Cerebellar cortex (tissue), 1 donor: ENCODE data around the gene DCTN3.
A peak's percentile ranks its signal among the peaks of the same experiment; 100 is the strongest.

Source experiments
- DNase-seq: peaks from one replicate; pipeline ENCODE4 v3.0.0-alpha.2; 2015; ENCODE audit warnings: low spot score

Gene DCTN3

DNA sequence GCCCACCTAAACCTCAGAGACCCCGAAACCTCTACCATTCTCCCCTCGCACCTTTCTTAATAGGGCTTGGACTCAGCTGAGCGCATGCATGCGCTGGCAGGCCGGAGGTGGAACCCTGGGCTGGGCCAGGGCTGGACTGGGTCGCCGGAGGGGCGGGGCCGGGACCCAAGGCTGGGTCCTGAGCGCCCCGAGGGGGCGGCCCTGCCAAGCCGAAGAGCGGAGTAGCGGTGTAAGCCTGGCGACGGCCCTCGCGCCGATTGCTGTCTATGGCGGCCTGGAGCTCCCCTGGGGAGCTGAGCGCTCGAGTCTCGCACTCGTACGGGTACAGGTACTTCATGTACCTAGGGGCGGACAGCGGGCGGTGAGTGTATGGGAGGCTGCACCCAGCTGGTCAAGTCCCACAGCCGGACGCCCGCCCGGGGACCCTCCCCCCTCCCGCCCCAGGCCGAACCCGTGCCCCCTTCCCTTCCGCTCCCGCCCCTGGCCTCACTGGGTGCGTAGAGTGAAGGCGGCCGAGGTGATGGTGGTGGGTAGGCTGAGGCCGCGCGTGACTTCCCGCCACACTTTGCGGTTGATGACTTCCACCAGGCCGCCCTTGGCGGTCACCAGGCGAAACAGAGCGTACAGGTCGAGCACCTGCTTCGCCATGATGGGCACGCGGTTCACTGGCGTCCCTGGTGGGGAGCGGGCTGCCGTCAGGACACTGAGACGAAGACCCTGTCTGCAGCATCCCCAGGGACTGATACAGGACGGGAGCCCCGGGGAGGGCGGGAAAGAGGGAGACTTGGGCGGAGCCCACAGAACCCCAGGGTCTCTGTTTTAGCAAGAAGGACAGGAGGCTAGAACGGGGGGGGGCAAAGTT lies 3.3 kb upstream of the DCTN3 start:
- DNase-seq: no peak

DNA sequence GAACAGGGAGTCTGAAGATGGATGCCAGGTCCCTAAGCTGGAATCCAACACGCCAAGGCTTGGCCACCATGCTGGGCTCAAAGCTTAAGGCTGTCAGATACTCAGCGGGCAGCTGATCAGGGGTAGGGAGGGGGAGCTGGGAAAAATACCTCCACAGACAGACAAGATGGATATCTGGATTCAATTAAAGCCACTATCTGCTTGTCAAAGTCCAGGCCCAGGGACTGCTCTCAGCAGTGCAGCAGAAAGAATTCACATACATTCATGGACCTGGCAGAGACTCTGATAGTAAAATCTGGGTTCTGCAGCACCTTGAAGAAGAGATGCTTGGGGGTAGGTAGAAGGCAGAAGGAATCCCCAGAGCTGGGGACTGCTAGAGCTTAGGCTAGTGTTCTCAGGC lies 5.2 kb downstream of the DCTN3 start:
- DNase-seq: no peak

DNA sequence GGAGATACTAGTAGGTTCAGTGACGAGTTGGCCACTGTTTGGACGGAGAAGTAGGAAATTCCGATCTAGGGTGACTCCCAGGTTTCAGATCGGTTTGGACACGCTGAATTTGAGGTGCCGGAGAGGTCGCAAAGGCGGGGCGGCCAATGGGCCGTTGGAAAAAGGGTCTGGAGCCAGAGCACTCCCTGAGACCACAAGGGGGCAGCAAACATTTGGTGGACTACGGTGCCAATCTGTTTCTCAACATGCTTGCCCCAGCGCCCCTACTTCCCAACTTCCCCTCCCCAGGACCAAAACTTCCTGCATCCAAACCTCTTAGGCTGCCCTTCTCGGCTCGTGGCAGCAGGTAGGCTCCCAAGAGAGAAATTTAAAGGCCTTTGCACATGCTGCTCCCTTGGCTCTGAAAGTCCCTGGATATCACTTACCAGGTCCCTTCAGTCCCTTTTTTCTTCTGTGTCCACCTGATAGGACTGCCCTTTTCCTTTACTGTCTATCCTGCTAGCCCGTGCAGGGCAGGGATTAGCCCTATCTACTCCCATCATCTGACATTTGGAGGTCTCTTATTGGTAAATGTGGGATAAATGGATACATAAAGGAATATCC lies 7.4 kb downstream of the DCTN3 start:
- peak; percentile 90 for DNase-seq

DNA sequence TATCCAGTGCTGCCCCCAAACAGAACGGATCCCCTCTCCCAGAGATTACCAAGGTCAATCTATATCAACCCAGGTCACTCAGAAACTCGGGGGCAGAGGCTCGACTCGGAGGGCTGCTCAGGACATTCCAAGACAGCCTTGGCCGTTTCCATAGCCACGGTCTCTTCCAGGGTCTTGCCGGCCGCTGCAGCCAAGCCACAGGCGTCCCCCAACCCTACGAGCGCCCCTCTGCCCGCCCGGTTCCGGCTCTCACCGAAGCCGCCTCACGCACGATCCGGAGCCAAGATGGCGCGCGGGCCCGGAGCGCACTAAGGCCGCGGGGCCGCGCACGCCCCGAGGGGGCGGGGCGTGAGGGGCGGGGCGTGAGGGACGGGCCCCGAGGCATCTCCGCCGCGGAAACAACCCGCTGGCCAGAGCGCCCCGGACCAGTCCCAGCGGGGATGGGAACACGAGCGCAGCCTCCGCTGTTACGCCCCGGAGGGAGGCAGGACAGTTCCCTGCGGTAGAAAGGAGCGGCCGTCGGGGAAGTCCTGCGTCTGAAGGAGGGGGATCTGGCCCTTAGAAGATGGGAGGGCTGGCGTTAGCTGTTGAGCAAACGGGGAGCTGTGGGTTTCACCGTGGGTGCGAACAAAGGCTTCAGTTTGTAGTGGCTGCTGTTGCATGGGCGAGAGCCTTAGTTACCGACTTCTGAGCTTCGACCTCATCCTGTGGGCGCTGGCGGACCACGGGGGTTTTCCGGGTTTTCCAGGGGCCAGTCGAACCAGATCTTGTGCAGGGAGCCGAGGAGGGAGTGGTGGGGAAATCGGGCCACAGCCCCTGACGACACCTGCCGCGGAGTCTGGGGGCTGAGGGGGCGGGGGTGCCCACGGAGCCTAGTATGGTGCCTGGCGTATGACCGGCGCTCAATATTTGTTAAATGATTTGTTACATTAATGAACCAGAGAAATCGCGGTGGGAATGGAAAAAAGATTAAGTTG lies 8.2 kb downstream of the DCTN3 start, which contains the start of gene RPP25L:
Gene RPP25L (minus strand): TSS at position 287 of the 977 bp plus-strand sequence. CDS start 801 bp downstream, outside the sequence.
- peak; percentile 83 for DNase-seq

DNA sequence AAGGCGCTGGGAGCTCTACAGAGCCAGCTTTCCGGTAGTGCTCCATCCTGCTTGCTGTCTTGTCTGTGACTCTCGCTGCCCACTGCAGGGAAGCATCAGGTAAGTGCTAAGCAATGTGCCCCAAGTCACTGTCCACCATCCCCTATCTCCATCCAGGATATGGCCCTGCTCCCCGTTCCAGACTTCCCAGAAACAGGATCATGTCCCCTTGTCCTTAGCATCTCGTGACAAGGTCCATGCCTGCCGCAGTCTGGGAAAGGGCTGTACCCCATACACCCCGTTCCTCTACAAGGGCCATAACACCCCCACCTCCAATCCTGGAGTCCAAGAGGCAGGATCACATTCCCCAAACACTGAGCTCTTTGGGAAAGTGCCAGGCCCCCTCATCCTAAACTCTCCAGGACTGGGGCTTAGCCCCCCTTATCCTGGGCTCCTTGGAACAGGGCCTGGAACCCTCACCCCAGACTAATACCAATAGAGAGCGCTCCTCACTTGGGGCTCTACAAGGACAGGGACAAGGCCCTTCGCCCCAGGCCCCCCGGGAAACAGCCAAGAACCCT lies 9.0 kb downstream of the DCTN3 start:
- peak; percentile 67 for DNase-seq

DNA sequence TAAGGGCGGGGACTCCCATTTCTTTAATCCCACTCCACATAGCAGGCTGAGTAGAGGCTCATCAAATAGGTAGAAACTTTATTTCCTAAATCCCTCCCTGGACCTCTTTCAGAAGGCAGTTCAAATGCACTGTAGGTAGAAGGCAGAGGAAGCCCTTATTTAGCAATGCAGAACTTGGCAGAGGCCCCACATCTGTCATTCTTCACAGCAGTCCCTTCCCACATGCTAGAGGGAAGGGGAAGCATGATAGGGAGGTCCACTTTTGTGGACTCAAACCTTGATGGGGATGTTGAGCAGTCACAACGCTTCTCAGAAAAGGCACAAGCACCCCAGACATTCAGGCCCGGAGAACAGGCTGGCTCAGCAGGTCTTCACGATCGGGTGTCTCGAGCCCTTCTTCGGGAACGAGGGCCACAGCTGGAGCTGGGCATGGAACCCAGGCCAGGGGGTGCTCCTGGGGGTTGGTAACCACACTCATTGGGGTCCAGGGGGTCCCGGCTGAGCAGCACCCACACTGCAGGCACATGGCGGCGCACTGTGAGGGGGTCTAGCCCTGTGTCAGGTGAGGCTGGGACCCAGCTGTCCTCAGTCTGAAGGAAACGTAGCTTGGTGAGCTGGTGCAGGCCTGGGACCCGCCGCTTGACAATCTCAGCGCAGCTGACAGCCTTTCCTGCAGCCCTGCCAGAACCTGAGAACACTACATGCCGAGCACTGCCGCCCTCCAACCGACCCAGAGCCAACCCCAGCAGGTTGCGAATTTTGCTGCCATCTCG lies 9.7 kb downstream of the DCTN3 start:
- peak; percentile 65 for DNase-seq

DNA sequence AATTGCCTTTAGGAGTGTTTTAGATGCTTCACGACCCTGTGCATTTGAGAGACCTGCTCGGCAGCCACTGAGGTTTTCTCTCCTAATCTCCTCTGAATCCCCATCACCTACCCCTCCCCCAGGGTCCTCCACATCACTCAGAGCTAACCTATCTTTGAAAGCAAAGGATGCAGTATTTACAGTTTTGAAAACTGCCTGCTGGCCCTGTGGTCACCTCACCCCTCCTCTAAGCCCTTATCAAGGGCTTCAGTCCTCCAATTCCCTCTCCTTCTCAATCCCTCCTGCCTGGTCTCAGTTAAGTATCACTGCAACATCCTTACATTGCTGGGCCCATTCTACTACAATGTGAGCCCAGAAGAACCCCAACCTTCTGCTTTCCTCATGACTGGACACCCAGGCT lies 13.0 kb downstream of the DCTN3 start:
- DNase-seq: no peak

DNA sequence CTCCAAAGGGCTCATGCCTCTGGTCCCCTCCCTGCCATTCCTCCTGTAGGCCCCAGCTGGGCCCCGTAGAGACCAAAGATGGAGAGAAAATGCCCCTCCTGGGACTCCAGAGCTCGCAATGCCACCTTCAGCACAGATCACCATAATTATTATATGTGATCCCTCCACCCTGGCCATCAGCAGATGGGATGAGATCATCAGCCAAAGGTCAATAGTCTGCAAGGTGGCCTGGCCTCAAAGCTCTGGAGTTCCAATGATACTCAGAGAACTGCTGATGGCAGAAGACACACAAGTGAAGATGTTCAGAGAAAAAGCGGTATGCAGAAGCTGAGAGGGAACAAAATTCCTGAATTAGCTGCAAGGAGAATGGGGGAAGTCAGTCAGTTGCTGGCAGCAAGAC lies 13.4 kb downstream of the DCTN3 start:
- DNase-seq: no peak

DNA sequence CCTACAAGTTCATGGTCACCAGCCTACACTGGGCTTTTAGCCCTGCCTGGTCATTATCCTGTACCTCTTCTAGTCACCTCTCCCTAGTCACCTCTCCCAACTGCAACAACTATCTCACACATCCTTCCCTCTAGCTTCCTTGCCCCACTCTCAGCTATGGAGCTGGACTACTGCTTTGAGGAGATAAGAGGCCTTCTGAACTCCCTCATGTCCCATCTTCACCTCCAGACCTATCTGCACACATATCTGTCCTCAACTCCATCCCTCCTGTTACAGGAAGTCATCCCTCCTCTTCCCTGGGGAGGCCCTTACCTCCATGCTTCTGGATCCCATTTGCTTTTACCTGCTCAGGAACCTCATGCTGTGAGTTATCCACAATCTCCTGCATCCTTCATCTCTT lies 14.1 kb downstream of the DCTN3 start:
- no peak for DNase-seq

DNA sequence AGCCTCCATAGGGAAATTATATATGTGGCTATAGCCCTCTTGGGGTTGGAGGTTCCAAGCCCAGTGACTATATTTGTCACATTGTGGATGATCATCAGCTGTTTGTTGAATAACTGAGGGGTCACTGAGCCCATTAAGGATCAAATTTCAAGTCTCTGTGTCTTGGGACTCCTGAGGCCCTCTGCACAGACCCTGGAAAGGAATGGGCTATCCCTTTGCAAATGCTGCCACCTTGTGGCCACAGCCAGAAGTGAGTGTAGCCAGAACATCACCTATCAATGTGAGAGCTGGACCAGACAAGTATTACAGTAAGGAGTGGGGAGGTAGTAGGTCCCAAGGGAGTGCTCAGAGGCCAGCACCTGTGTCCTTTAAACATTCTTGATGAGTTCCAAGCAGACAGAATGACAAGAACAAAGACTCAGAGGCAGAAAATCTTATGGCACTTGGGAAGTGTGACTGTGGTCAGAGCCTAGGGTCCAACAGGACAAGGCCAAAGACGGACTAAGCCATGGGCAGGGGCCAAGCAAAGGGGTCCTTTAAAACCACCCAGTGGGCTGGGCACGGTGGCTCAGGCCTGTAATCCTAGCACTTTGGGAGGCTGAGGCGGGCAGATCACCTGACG lies 16.6 kb downstream of the DCTN3 start:
- DNase-seq: peak; percentile 91

DNA sequence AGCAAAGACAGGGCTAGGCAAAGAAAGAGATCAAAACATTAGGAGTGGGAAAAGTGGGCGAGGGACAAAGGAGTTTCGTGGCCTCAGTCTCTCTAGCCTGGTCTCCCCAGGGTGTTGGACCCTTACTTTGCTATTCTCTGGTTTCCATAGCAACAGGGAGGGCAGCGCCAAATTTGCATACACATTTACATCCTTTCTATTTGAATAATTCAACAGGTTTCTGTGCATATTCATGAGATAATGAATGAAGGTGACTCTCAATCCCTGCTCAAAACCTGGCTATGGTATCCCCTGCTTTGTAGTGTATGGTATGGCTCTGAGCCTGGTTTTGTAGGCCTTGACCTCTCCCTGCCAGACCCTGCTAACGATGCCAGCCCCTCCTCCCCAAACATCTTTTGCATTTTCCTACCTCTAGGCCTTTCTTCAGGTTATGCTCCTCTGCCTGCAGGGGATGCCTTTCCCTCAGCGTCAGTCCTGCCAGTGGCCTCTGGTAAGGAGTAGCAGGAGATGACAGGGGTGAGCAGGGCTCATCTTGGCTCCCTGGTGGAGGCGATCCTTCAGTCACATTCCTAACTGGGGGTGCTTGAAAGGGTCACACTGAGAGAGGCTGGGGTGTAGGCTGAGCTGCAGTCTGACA lies 18.2 kb downstream of the DCTN3 start:
- no peak for DNase-seq

DNA sequence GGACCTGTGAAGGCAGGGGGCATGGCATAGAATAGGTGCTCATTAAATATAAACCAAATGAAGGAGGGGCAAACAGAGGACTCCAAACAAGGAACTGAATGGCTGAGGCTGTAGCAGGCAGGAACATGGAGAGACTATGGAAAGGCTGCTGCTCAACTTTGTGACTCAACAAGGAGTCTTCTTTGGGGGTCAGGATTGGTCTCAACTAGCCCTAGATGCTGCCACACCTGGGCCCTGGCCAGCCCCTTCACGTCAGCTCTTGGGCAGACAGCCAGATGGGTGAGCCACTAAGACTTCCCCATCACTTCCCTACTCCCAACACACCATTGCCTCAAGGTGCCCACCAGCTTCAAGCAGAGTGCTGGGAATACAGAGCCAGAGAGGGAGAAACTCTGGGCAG lies 19.4 kb downstream of the DCTN3 start:
- DNase-seq: no peak

DNA sequence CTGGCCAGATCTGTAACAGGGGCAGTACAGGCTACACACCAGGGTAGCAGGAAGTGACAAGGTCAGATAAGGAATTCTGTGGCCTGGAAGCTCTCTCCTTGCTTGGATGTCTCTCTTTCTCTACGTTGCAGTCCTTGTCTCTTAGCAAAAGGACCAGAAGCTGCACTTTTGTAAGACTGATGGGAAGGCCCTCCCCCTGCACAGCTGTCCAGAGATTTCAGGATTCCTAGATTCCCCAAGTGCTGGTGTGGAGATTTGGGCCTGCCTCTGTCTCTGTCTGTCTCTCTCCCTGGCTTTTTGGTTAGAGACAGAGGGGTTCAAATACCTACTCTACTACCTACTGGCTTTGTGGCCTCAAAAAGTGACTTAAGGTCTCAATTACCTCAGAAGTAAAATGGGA lies 20.7 kb downstream of the DCTN3 start:
- DNase-seq: no peak

DNA sequence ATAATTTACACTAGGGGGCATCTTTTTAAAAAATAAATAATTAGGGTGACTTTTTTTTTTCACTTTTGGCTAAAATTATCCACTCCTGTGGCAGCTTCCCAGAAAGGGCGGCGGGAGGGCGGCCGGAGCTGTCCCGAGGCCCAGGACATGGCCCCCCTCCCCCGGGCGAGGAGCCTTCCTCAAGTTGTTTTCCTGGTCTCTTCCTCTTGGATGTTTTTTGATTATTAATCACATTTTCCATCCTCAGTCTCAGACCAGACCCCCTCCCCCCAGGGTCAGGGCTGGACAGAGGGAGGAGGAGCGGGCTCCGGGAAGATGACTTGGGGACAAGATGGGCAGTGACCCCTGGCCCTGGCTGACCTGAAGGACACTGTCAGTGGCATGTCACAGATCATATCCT lies 26.1 kb downstream of the DCTN3 start:
- no peak for DNase-seq

DNA sequence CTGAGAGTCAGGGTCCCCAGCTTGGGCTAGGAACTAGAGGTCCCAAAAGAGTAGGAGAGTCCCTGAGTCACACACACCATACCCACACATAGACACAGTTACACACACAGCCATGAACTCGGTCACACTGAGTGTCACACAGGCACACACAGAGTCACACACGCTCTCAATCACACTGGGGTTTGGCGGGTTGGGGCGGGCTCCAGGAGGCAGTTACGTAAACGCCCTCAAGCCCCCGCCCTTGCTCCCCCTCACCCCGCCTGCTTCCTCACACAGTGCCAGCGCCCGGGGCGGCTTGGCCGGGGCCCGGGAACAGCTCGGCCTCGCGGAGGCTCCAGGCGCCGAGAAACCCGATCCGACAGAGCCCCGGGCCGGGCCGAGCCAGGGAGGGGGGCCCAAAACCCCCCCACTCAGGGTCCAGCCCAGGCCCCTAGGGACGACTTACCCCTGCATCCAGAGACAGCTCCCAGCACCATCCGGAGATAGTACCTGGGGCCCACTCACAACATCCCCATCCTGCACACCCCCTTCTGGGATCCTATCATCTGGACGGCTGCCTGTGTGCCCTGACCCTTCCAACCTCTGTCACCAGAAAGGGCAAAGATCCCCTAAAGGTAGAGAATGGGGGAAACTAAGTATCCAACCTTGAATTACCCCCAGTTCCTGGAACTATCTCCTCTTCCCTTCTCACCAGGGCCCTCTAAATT lies 27.2 kb downstream of the DCTN3 start:
- DNase-seq: peak; percentile 62

DNA sequence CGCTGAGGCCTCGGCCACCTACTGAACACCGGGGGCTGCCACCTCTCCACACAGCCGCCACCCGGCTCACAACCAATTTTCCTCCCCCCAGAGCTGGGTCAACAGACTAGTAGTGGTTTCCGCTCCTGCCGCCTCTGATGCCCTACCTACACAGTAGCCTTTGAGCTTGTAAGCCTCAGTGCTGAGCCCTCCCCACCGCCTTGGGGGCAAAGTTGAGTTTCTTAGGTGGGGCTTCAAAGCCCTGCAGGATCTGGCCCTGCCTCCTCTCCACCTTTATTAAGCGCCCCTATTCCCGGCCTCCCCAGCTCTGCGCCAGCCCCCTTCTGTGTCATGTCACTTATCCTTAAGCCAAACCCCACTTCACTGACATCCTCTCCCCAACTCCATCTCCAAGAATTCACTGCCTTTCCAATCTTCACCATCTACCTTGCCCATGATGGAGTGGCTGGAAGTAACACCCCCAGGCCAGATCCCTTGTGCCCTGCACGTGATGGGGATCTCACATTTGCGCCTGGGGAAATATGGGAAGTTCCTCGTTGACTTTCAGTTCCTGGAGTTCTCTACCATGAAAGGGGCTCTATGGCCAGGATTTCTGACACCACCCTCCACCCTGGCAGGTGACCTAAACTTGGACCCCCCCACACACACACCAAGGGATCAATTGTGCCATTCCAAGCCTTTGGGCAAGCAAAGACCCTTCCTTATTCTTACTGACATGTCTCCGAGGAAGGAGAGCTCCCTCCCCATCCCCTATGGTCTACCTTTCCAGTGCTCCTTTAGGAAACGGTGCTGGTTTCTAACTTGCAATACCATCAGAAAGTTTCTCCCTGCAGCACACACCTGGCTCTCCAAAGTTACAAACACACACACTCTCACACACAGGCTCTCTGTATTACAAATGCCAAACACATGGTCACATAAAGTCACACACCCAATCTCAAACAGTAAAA lies 28.1 kb downstream of the DCTN3 start:
- DNase-seq: no peak

DNA sequence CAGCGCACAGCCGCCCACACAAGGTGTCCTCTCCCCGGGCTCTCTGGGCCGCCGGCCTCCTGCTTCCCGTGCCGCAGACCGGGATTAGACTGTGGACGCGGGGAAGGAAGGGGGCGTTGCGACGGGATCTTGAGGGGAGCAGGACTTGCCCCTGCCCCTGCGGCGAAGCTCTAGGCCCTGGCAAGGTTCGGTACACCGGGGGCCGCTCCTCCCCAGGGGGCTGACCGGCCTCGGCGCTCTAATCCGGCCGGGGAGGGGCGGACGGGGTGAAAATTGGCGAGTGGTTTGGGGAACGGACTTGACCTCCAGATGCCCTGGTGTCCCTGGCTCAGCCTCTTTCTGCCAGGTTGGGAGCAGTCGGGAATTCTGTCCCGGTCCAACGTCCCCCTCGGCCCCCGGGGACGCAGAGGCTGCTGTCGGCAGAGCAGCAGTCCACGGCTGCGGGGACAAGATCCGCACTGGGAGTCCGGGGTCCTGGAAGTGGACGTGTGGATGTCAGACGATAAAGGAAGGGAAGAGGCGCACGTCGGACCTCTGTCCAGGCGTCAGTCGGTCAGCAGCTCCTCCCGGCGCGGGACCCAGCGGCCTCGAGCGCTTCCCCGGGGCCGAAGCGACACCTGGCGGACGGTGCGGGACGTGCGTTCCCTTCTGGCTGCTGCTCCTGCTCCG lies 28.9 kb downstream of the DCTN3 start:
- DNase-seq: peak; percentile 81
